Pancreas (tissue), 10 donors: ENCODE data around the gene ZNF599. TPM values are rescaled to one million over a fixed set of nuclear protein-coding genes. Genes with fewer than 3 reads are reported as not detected.

Experiments
- ATAC-seq, 4 donors: fragments of 200-7000 bp; cut with Tn5 transposase; one replicate each; pipeline versions ENCODE4 v1.8.0 to v1.9.1; 2020; ENCODE audit warnings: mild to moderate bottlenecking in 4 of 4, moderate library complexity in 4 of 4
- DNase-seq, 6 donors: peaks; one replicate each; pipeline ENCODE4 v3.0.0-alpha.2; 2020
- FAIRE-seq: peaks from 2 replicates; lab custom pipeline; 2012; peaks lifted over from hg19 to GRCh38; lab: Jason Lieb, UNC
- H3K27ac ChIP-seq, 4 donors: fragments of 200-600 bp; sonication (generic); 1 replicate in 3 of 4; 2 replicates in 1 of 4; pipeline versions ENCODE4 v1.5.0 to v1.8.0; 2020
- H3K27me3 ChIP-seq, 4 donors: fragments of 200-600 bp; one replicate each; pipeline ENCODE4 v1.8.0; 2021
- H3K36me3 ChIP-seq, 3 donors: fragments of 200-600 bp; sonication (generic) in 1 of 3; one replicate each; pipeline versions ENCODE4 v1.5.0 to v1.8.0; 2020 to 2021
- H3K4me1 ChIP-seq, 3 donors: fragments of 200-600 bp; one replicate each; pipeline ENCODE4 v1.8.0; 2021
- H3K4me3 ChIP-seq, 4 donors: fragments of 200-600 bp; sonication (generic) in 2 of 4; one replicate each; pipeline versions ENCODE4 v1.5.0 to v1.8.0; 2020 to 2021
- H3K9me3 ChIP-seq, 4 donors: fragments of 200-600 bp; one replicate each; pipeline ENCODE4 v1.8.0; 2021
- CTCF ChIP-seq, 4 donors: fragments of 200-600 bp; sonication (generic) in 3 of 4; IDR thresholded peaks; one replicate each; pipeline versions ENCODE4 v1.5.0 to v1.8.0; 2021; ENCODE audit warnings: antibody characterized with exemption in 4 of 4
- WGBS, 2 donors: extraction: QIAGEN DNeasy Blood & Tissue Kit; methylation state at CpG; one replicate each; pipeline ENCODE4 v1.1.7; 2013; 5-methylcytosine and 5-hydroxymethylcytosine counted together
- intact Hi-C, 3 donors: fragments of 100-400 bp; cut with DNase I; formaldehyde crosslinking; loops; one replicate each; pipeline versions ENCODE4 v1.11.1 to v1.14.2; 2022
- polyA plus RNA-seq, 2 donors: library from polyadenylated mRNA; stranded (reverse); fragments of 200-250 nt; gene quantifications; one replicate each; pipeline ENCODE4 v1.2.3, GENCODE V29; 2013
- total RNA-seq, 6 donors: library from RNA; stranded (reverse); fragmentation: NEBNext Ultra II Directional in 4 of 6; extraction: Animal tissue kit (Norgen Biotek cat#: 25700) in 4 of 6; gene quantifications; one replicate each; pipeline versions ENCODE4 v1.2.1 to v1.2.4, GENCODE V29; 2021 to 2023
- donor health status: healthy with polysubstance abuse.
- donor health status: DM: no; HTN: no; CAD: no; lungs with moderate emphysema.
- donor health status: DM: no; HTN: no; CAD: no.
- donor health status: control.
- donor health status: control.
- donor health status: Bipolar disorder and iron deficiency.
- donor health status: DM: yes; HTN: yes; CAD: no.
- donor health status: DM: no; HTN: no; CAD: no.
- donor health status: DM: no; HTN: no; CAD: no.
- donor health status: DM: yes; HTN: yes; CAD: no.

ZNF599 gene
- total and polyA plus RNA-seq, 8 donors: 2.2 to 6.8 (median 3.2) TPM

GRCh38 chr19:34774857-34775256, 1.8 kb upstream of the ZNF599 start:
- Histone ChIP-seq H3K4me3 (no peak overlapping the region), H3K27me3 (no peaks in the 10 kb centered on the region), H3K9me3 (no peaks in the 10 kb centered on the region), H3K36me3 (no peaks in the 10 kb centered on the region), H3K27ac (no peak overlapping the region), H3K4me1 (peaks cover 0 to 4% (median 0%) of the 10 kb centered on the region in 3 donors)
- no peak for TF ChIP-seq CTCF (IDR thresholded peaks at IDR 0.05)
- FAIRE-seq (no peak), ATAC-seq (no peak), DNase-seq (no peak)
- WGBS, 2 donors: 59 to 63% methylated on average over 2 of the region's 2 CpGs
- intact Hi-C loops: no loop called here

- no peak for DNase-seq
- no peak for TF ChIP-seq CTCF (IDR thresholded peaks at IDR 0.05)
- no peak for FAIRE-seq
- no peak for ATAC-seq
- intact Hi-C loops: no loop called here
- H3K4me3 ChIP-seq: peak overlapping the region in 2 of 4 donors; percentile 83 to 92
- no peak overlapping the region for H3K27ac ChIP-seq
- no peaks in the 10 kb centered on the region for H3K36me3 ChIP-seq
- no peaks in the 10 kb centered on the region for H3K9me3 ChIP-seq
- no peaks in the 10 kb centered on the region for H3K27me3 ChIP-seq
- peaks cover 0 to 4% (median 0%) of the 10 kb centered on the region in 3 donors for H3K4me1 ChIP-seq
- WGBS, 2 donors: 80 to 83% methylated on average over 2 of the region's 2 CpGs
Measured at GRCh38 chr19:34773555-34773864, 495 bp upstream of the ZNF599 start.

- FAIRE-seq (no peak), ATAC-seq (no peak), DNase-seq (no peak)
- Histone ChIP-seq H3K36me3 (peaks cover 5 to 46% (median 18%) of the 10 kb centered on the region in 3 donors), H3K4me1 (peaks cover 0 to 4% (median 0%) of the 10 kb centered on the region in 3 donors), H3K9me3 (no peaks in the 10 kb centered on the region), H3K27me3 (no peaks in the 10 kb centered on the region), H3K4me3 (no peak overlapping the region), H3K27ac (no peak overlapping the region)
- 91 to 92% methylated on average over 3 of the region's 3 CpGs for WGBS, 2 donors
- no peak for TF ChIP-seq CTCF (IDR thresholded peaks at IDR 0.05)
- intact Hi-C loops: no loop called here
Measured at GRCh38 chr19:34767951-34768350, 5.1 kb downstream of the ZNF599 start.

GRCh38 chr19:34766386-34766785, 6.6 kb downstream of the ZNF599 start:
- WGBS, 2 donors: 99 to 100% methylated on average over 2 of the region's 2 CpGs
- peaks cover 5 to 46% (median 18%) of the 10 kb centered on the region in 3 donors for H3K36me3 ChIP-seq
- no peak for FAIRE-seq

More at GRCh38 chr19:34766386-34766785, 6.6 kb downstream of the ZNF599 start:
- Histone ChIP-seq H3K9me3 (peaks cover 0 to 3% (median 0%) of the 10 kb centered on the region in 4 donors), H3K27ac (no peak overlapping the region), H3K27me3 (no peaks in the 10 kb centered on the region), H3K4me1 (no peaks in the 10 kb centered on the region), H3K4me3 (no peak overlapping the region)
- TF ChIP-seq CTCF (IDR thresholded peaks at IDR 0.05): no peak
- intact Hi-C loops: no loop called here
- DNase-seq (no peak), ATAC-seq (no peak)
